ENCODE measurements around the gene MSLN. TPM values are rescaled to one million over a fixed set of nuclear protein-coding genes. Genes with fewer than 3 reads are reported as not detected.

The MSLN gene
- total and polyA plus RNA-seq, 2 donors (not counting 3 experiments of a cell fraction or from before 2014, with no cell fraction given): not detected

- no TSS peak for BruUV-seq (replicated peaks)
- CTCF ChIA-PET: interaction anchor here (1.0 to 2.4 kb wide), 4 partner anchors 8 to 345 kb away, joined by 3 to 17 read pairs (median 11); partner anchors contain the start of gene ANTKMT
- no peaks in the 10 kb centered on the region for H3K9me3 ChIP-seq (replicated peaks; ENCODE audit: control insufficient read depth, insufficient read depth, low read length)
- peaks cover 11 to 16% of the 10 kb centered on the region in 2 experiments for H3K27me3 ChIP-seq (ENCODE audit: control insufficient read depth in 2 of 2, insufficient read depth in 2 of 2, low read length in 2 of 2)
- peaks cover 9% of the 10 kb centered on the region for H3K4me1 ChIP-seq (ENCODE audit: control insufficient read depth, extremely low read depth, insufficient read depth, low read length)
- no peak overlapping the region for H3K27ac ChIP-seq (ENCODE audit: insufficient read depth, low read depth, low read length)
- H3K4me2 ChIP-seq (ENCODE audit: insufficient read depth, low read length): no peak overlapping the region
- H3K79me2 ChIP-seq (ENCODE audit: control insufficient read depth, insufficient read depth, low read length): no peaks in the 10 kb centered on the region
- no peak overlapping the region for H2AFZ ChIP-seq (ENCODE audit: low read depth, low read length)
- H3K36me3 ChIP-seq (ENCODE audit: control insufficient read depth in 2 of 2, extremely low read depth in 1 of 2, insufficient read depth in 2 of 2, low read length in 2 of 2): no peaks in the 10 kb centered on the region
- no peaks in the 10 kb centered on the region for H4K20me1 ChIP-seq (replicated peaks; ENCODE audit: control insufficient read depth, extremely low read depth, insufficient read depth, low read length)
- H3K4me3 ChIP-seq (replicated peaks in 1 of 3; ENCODE audit: insufficient read depth in 1 of 3, low read depth in 1 of 3, low read length in 3 of 3): no peak overlapping the region
- TF ChIP-seq MAX (IDR thresholded peaks at IDR 0.05; ENCODE audit: insufficient read depth, insufficient read length): no peak
- TF ChIP-seq MYC (IDR thresholded peaks at IDR 0.05; ENCODE audit: low read depth, low read length): no peak
- no peak overlapping the region for H3K9ac ChIP-seq (replicated peaks; ENCODE audit: extremely low read depth, insufficient read depth, low read length)
- DNase-seq (ENCODE audit: low read depth, low spot score) (no peak), FAIRE-seq (no peak)
- dilution Hi-C loops (cut with MboI; ENCODE audit: extremely low pct_ligation_motif_present, low sequenced_read_pairs) (no loop called here), intact Hi-C loops (cut with micrococcal nuclease) (loop anchor here (1.0 kb wide), 1 partner anchor 74 kb away; no protein-coding TSS in a partner anchor)
- POLR2A ChIA-PET: no interaction called here
- H3K9me1 ChIP-seq (replicated peaks; ENCODE audit: control insufficient read depth, extremely low read depth, insufficient read depth, low read length): no peaks in the 10 kb centered on the region
These were observed 49.5 kb upstream of the MSLN start for GRCh38 chr16:711084-711483.

GRCh38 chr16:711548-712320 lies 48.8 kb upstream of the MSLN start:
- DNase-seq (ENCODE audit: low read depth, low spot score) (peak; percentile 55), FAIRE-seq (peak; percentile 40)
- Histone ChIP-seq H3K4me1 (ENCODE audit: control insufficient read depth, extremely low read depth, insufficient read depth, low read length) (peaks cover 10% of the 10 kb centered on the region), H3K4me2 (ENCODE audit: insufficient read depth, low read length) (no peak overlapping the region), H3K27ac (ENCODE audit: insufficient read depth, low read depth, low read length) (no peak overlapping the region), H3K36me3 (ENCODE audit: control insufficient read depth in 2 of 2, extremely low read depth in 1 of 2, insufficient read depth in 2 of 2, low read length in 2 of 2) (no peaks in the 10 kb centered on the region), H3K9ac (replicated peaks; ENCODE audit: extremely low read depth, insufficient read depth, low read length) (no peak overlapping the region), H2AFZ (ENCODE audit: low read depth, low read length) (no peak overlapping the region), H4K20me1 (replicated peaks; ENCODE audit: control insufficient read depth, extremely low read depth, insufficient read depth, low read length) (no peaks in the 10 kb centered on the region), H3K79me2 (ENCODE audit: control insufficient read depth, insufficient read depth, low read length) (no peaks in the 10 kb centered on the region), H3K9me1 (replicated peaks; ENCODE audit: control insufficient read depth, extremely low read depth, insufficient read depth, low read length) (no peaks in the 10 kb centered on the region), H3K4me3 (replicated peaks in 1 of 3; ENCODE audit: insufficient read depth in 1 of 3, low read depth in 1 of 3, low read length in 3 of 3) (no peak overlapping the region), H3K27me3 (ENCODE audit: control insufficient read depth in 2 of 2, insufficient read depth in 2 of 2, low read length in 2 of 2) (peaks cover 5 to 10% of the 10 kb centered on the region in 2 experiments), H3K9me3 (replicated peaks; ENCODE audit: control insufficient read depth, insufficient read depth, low read length) (no peaks in the 10 kb centered on the region)
- ChIA-PET POLR2A (no interaction called here), CTCF (interaction anchor here (0.8 to 3.0 kb wide), 15 partner anchors 9 to 345 kb away, joined by 3 to 67 read pairs (median 5); partner anchors contain the start of genes ANTKMT, CHTF18, HAGHL and RPUSD1)
- no TSS peak for BruUV-seq (replicated peaks)
- TF ChIP-seq POLR2A (IDR thresholded peaks at IDR 0.05; ENCODE audit: low read depth, low read length): no peak
- no peak for TF ChIP-seq MAX (IDR thresholded peaks at IDR 0.05; ENCODE audit: insufficient read depth, insufficient read length)
- no peak for TF ChIP-seq GATA2 (IDR thresholded peaks at IDR 0.05; ENCODE audit: insufficient read depth, insufficient read length, low read depth, low read length)
- TF ChIP-seq EZH2 (IDR thresholded peaks at IDR 0.05; ENCODE audit: borderline replicate concordance, low read depth, low read length, severe bottlenecking): no peak
- no peak for TF ChIP-seq MYC (IDR thresholded peaks at IDR 0.05; ENCODE audit: low read depth, low read length)
- peak; percentile 89 to 99 for TF ChIP-seq CTCF (IDR thresholded peaks at IDR 0.05; ENCODE audit: extremely low read depth in 1 of 2, insufficient read depth in 1 of 2, low read depth in 1 of 2, low read length in 2 of 2)
- no peak for TF ChIP-seq FOS (IDR thresholded peaks at IDR 0.05; ENCODE audit: borderline replicate concordance, insufficient read depth, low read length)
- intact Hi-C loops (cut with micrococcal nuclease) (loop anchor here (1.0 to 2.0 kb wide), 3 partner anchors 30 to 343 kb away; no protein-coding TSS in a partner anchor), dilution Hi-C loops (cut with MboI; ENCODE audit: extremely low pct_ligation_motif_present, low sequenced_read_pairs) (no loop called here)

All from endothelial cell of umbilical vein (primary cell).